NCI-H748 (cell line): ENCODE data around the gene GRIK2.

Source experiments
- DNase-seq: peaks from one replicate; lab custom pipeline; 2025; ENCODE audit not compliant: unreplicated experiment; lab: John Stamatoyannopoulos, UW

The GRIK2 gene

DNA sequence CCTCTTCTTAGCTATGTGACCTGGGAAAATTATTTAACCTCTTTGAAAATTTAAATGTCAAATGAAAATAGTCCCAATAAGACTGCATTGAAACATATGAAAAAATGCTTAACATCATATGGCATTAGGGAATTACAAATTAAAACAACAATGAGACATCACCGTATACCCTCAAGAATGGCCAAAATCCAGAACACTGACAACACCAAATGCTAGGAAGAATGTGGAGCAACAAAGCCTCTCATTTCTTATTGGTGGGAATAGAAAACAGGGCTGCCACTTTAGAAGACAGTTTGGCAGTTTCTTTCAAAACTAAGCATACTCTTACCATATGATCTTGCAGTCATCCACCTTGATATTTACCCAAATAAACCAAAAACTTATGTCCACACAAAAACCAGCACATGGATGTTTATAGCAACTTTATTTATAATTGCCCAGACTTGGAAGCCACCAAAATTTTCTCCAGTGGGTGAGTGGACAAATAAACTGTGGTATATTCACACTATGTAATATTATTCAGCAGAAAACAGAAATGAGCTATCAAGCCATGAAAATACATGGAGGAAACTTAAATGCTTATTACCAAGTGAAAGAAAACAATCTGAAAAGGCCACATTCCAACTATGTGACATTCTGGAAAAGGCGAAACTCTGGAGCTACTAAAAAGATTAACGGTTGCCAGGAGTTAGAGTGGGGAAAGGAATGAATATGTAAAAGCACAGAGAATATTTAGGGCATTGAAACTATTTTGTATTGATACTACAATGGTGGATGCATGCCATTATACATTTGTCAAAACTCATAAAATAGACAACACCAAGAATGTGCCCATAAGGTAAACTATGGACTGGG is 459.9 kb downstream of the GRIK2 start:
- DNase-seq: no peak

DNA sequence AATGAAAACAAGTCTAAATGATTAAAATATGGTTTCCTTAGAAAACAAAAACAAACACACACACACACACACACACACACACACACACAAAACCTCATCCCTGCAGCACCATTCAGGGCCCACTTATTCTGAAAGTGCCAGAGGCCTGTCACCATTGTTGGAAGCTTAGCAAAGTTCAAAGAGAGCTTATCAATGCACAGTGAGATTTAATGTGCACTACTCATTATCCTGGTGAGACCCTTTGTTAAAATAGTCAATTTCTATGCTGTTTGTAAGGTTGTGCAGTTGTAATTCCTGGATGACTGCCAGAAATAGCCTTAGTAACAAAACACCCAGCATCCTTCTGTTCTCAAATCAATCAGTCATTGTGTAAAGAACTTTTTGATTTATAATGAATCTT is 482.9 kb downstream of the GRIK2 start:
- peak; percentile 98 for DNase-seq

DNA sequence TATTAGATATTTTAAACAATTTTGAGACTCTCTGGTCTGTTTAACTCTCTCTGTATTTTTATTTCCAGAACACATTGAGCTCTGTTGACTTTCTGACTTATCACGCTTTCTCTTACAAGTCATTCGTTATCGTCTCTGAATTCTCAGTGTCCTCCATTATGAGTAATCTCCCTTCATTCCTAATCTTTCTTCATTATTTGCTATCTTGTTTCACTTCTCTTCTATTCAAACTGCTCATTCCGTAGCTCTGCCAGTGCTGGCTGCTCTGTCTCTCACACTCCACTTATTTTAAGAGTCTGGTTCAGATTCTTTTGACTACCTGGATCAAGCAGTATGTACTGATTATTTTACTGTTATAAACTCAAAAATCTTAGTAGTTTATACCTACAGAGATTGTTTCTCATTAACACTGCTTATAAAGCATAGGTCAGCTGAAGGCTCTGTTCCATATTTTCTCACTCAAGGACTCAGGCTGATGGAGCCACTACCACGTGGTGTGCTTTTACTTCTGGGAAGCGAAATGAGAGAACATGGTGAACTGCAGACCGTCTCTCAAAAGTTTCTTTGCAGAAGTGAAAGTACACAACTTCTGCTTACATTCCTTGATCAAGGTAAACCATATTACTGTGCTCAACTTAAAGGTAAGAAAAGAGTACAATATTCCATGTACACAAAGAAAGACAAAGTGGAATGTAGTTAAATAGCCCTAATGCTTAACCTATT is 485.2 kb downstream of the GRIK2 start:
- DNase-seq: no peak

DNA sequence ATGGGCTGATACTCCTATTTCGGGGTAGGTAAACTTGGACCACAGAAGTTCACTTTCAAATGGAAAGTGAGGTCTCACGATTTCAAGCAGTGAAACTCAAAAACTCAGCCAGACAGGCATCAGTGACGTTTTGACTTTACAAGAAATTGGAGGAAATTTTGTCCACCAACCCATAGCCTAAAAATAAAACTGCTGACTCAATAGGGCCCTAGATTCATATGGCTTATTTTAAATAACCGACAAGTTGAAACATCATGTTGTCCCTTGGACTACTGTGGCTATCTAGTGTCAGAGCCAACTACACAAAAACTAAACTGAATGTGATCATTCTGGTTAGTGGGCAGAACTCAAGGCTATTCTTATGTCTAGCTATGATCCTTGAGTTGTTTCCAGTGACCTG is 486.3 kb downstream of the GRIK2 start:
- no peak for DNase-seq

DNA sequence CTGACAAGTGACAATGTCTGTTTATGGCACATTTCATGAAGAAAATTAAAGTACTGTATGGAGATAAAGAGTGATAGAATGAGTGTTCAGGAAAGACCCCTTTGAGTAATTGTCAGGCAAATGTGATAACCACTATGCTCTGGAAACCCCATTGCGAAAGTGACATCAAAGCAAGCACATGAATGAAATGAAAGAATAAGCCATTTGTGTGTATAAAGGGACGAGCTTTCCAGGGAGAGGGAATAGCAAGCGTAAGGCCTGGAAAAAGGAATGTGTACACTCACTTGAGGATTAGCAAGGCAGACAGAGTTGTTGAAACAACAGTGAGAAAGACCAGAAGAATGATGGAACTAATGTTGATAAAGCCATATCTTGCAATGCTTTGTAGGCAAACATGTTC is 490.0 kb downstream of the GRIK2 start:
- no peak for DNase-seq

DNA sequence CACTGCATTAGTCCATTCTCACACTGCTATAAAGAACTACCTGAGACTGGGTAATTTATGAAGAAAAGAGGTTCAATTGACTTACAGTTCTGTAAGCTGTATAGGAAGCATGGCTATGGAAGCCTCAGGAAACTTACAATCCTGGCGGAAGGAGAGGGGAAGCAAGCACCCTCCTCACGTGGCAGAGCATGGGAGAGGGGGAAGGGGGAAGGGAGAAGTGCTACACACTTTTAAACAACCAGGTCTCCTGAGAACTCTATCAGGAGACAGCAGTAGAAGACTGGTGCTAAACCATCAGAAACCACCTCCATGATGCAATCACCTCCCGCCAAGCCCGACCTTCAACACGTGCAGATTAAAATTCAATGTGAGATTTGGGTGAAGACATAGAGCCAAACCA is 494.0 kb downstream of the GRIK2 start:
- DNase-seq: no peak

DNA sequence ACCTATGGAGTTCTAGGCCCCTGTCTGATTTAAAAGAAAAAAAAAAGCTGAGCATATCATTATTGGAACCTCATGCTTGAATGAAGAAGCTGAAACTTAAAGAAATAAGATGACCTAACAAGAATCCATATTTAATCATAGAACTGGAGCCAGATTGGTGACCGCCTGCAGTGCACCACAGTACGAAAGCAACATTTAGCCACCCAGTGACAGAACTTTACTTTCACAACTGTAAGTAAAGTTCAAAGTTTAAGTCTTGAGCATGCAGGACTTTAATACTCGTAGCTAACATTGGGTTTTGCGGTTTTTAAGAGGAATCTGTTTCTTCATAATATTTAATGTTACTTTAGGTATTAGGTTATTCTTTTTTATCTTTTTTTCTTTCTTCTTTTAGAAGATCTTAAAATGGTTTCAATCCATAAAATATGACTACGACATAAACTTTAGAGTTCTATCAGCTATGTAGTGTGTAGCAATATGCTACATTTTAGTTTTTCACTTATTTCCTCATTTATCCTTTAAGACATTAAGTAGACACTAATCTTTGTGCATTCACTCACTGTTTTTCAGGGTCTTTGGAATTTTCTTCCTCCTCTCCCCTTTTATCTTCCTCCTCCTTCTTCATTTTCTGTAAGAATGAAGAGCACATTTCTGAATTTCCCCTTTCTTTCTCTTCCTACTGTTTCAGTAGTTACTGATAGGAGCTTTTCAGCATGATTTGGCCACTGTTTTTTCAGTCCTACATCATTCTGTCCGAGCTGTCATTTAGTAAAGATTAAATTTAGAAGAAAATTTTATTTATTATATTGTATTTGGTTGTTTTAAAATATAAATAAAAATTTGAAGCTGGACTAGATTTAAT is 514.1 kb downstream of the GRIK2 start:
- DNase-seq: no peak

DNA sequence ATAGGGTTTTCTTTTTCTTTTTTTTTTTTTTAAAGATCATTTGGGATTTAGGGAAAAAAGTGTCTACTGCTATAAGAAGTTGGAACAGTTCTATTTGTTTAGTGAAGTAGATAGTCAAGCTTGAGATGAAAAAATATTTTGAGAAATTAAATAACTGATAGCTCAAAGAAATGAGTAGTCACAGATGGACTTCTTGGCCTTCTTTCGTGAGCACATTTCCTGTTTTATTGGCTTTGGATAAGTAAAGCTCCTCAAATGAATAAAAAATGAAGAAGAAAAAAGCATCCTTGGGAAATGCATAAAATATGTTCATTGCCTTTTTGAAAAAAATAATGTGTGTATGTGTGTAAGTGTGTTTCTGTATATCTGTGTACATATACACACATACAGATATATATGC is 515.9 kb downstream of the GRIK2 start:
- no peak for DNase-seq

DNA sequence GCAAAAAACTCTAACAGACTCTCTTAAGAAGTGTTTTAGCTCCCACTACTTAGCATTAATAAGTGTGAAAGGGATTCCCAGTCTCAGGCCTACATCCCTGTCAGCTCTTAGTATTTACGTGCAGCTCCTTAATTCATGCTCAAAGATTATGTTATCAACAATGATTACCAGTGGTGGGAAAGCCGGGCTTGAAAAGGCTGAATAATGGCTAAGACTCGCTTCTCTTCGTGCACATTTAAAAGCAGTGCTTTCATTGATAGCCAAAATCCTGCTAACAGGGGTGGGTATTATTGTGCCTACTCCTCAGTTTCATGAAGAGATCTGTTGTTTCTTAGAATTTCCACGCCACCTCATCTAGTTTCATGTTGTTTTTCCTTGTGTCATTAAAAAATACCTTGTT is 518.8 kb downstream of the GRIK2 start:
- DNase-seq: no peak

DNA sequence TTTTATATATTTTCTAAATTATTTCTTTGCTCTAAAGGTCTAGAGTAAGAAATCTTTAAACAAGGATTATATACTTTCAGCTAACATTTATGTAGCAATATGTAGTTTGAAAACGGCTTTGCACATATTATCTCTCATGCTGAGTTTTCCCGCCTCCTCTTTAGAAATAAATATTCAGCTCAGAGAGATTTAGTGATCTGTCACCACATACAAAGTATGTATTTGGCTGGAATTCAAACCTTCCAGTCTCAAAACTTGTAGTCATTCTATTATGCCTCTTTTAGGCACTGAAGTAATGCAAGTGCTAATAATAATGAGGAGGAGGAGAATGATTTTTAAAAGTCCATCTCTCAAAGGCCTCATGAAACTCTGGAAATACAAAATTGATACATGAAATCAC is 525.0 kb downstream of the GRIK2 start:
- DNase-seq: no peak

DNA sequence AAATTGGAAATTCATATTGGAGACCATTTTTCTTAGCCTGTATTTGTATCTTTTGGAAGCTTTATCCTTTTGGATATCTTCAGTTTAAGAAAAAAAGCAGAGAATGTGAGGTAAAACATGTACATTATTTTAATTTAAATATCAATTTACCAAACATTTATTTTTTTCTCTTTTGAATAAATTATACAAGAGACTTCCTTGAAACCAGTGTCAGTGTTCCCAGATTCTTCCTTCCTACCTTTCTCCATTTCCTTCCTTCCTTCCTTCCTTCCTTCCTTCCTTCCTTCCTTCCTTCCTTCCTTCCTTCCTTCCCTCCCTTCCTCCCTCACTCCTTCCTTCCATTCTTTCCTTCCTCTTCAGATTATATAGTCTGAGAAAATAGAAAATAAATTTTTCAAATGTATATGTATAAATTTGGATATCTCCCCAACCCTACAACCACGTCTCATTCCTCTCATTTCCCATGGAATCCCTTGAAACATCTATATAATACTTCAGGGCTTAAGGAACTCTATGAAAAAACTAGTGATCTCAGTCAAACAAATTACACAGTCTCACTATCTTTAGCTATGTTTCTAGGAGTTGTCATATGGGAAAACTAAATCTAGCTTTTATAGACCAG is 528.4 kb downstream of the GRIK2 start:
- no peak for DNase-seq

DNA sequence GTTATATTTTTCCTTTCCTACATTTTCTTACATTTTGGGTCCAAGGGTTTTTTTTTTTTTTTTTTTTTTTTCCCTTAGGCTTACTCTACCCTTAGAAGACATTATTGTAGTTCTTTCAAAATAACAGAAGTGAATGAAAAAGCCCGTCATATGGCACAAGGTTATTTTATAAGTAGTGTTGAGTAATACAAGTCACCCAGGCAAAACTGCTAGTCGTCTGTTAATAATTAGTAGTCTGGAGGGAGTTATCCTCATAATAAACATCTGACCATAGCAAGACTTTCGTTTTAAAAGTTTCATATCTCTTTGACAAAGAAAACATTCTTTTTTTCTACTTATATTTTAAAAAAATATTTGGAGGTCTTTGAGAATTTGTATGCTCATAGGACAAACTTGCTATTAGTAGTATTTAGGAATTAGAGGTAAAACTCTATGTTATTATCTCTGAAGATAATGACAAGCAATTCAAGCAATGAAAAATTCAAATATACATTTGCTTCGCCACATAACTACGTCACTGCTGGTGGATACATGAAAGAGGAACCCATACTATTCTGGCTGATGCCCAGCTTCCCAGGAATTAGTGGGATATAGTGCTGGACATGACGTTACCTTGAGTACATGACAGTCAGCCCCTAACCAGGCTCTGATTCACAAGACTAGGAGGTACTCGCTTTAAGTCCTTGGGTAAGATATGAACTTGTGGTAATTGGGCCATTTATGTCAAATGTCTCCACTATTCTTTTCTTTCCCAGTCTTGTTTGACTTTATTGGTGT is 532.8 kb downstream of the GRIK2 start:
- peak; percentile 18 for DNase-seq

DNA sequence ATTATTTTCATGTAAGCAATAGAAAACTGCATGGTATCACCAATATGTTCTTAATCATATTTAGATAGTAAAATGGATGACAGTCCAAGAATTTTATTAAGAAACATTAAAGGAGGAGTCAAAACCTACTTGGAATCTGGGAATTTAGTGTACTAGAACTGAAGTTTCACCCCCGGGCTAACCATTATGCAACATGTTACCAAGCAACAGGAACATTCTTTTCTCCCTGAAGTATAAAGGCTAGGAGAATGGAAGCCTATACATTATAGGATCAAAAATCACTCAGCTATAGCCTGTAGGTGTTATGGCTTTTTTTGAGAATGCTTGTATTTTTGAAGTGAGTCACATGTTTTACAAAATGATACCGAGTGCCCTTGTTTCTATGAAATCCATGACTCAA is 538.3 kb downstream of the GRIK2 start:
- DNase-seq: peak; percentile 8

DNA sequence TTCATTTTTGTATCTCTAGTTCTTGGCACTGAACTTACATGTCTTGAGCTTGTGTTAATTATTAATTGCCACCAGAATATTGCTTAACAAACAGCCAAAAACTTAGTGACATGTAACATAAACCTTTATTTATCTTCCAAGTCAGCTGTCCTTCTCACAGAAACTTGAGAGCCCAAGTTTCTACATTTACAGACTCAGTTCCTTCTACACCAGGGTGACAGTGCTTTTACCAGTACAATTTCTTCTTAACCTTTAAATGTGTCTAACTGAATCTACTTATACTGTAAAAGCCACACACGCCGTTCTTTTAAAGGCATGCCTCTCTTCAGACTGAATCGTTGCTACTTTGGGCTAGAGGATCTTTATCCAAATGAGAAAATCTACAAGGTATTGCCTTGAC is 539.2 kb downstream of the GRIK2 start:
- no peak for DNase-seq

DNA sequence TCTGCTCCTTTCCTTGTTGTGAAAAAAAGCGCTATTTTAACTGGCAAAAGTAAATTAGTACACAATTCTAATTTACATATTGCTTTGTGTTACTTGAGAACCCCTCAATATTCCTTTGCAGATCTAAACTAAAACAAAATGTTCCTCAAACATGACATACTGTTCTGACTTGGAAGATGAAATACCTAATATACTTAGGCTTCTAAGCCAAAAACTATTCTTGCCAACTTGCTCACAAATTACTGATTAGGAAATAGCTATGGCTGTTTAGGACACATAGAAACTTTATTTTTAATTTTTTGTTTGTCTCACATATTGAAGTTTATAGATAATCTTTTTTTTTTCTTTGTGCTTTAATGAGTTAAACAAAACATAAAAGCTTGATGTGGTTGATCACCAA is 542.2 kb downstream of the GRIK2 start:
- DNase-seq: no peak

DNA sequence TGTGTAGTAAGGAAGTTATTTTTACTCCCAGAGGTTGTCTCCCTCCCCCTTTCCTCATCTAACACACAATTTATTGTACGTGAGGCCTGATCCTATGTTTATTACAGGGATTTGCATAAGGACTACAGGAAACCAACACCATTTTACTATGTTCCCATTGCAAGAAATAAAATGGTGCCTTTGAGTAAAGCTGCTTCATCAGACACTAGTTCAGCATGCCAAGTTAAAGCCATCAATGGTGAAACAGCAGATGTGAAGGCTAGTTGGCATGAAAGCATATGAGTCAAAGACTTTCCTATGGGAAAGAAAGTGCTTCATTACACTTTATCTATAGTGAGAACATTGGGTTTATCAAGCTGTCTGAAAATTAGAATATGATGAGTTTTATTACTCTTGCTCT is 543.0 kb downstream of the GRIK2 start:
- DNase-seq: no peak

DNA sequence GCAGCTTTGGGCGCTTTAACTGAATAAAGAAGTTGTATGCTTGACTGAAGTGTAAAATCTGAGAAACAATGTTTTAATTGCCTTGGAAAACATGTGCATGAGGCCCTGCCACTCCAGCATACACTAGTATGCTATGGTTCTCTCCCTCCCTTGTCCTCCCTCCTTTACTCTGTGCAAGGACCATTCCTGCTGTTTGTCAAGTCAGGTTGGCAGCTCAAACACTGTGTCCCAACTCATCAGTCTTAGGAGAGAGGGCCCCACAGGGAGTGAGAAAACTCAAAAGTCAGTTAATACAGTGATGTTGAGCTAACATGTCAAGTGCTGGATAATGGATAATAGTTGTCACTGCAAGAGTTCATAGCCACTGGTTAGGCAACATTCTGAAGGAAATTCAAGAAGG is 543.6 kb downstream of the GRIK2 start:
- DNase-seq: no peak

DNA sequence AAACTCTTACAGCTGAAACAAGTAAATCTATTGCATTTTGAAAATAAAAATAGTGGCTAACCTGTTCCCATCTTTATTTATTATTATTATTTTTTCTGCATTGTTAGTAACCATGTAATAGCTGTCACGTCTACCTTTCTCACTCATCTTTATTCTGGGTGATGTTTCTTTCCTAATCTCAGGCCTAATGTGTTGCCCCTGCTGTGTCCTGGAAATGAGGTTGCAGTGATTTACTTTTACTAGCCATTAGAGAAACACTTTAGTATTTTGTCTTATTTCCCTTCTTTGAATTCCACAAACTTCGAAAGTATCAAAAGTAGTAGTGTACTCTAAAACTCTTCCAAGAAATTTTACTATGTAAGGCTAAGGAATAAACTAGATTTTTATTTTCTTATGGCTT is 546.9 kb downstream of the GRIK2 start:
- DNase-seq: no peak

DNA sequence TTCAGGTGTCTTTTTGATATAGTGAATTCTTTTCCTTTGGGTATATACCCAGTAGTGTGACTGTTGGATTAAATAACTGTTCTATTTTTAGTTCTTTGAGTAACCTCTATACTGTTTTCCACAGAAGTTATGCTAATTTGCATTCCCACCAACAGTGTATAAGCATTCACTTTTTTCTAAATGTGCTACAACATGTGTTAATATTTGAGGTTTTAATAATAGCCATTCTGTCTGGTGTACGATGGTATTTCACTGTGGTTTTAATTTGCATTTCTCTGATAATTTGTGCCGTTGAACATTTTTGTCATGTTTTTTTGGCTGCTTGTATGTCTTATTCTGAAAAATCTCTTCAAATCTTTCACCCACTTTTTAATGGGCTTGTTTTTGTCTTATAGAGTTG is 563.5 kb downstream of the GRIK2 start:
- no peak for DNase-seq

DNA sequence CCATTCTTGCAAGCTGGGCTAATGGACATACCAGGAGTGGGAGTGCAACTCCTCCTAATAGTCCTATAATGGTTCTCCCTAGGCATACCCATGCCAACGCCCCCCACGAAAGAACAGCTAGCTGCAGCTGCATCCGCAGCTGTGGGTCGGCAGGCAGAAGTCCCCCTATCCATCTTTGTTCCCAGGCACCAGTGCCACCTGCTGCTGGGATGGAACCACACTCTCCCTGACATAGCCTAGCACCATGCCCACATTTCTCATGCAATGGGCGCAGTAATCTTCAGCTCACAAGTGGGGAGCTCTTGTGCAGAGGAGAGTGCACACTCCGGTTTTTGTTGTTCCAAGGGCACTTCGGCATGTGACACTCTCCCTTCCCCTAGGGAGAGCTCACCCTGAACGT is 567.8 kb downstream of the GRIK2 start:
- DNase-seq: no peak
